ENCODE results near the gene HBA1. TPM values are rescaled to one million over a fixed set of nuclear protein-coding genes. Genes with fewer than 3 reads are reported as not detected.

HBA1 gene
- total RNA-seq, 1 experiment from 2014 or later: not detected

- no peaks in the 10 kb centered on the region for H3K9me3 ChIP-seq (ENCODE audit: low read length)
- H3K4me1 ChIP-seq (ENCODE audit: insufficient read depth, low read length): peaks cover 5% of the 10 kb centered on the region; the same call in 1 of the 2 replicates
- H3K36me3 ChIP-seq (ENCODE audit: low read depth, low read length): no peaks in the 10 kb centered on the region
- POLR2A ChIA-PET (ENCODE audit: unreplicated experiment): no interaction called here
- no peaks in the 10 kb centered on the region for H4K20me1 ChIP-seq (ENCODE audit: low read length)
- H3K27me3 ChIP-seq (ENCODE audit: low read length): peaks cover 10% of the 10 kb centered on the region
- no peaks in the 10 kb centered on the region for H3F3A ChIP-seq (ENCODE audit: low read length, unreplicated experiment)
- H2AFZ ChIP-seq (ENCODE audit: low read length): peak overlapping the region; percentile 81
- peak overlapping the region; percentile 42 for H3K4me3 ChIP-seq (ENCODE audit: low read length)
- TF ChIP-seq EZH2 (IDR thresholded peaks at IDR 0.05; ENCODE audit: low read length, unreplicated experiment) (no peak), CTCF (conservative IDR thresholded peaks at IDR 0.05; ENCODE audit: low read depth, low read length) (no peak), EZH2phosphoT487 (IDR thresholded peaks at IDR 0.05; ENCODE audit: borderline replicate concordance, low read length) (no peak)
- ATAC-seq (peak; percentile 73), DNase-seq (no peak)
- CTCF ChIA-PET: interaction anchor here (0.8 kb wide), 1 partner anchor 74 kb away, joined by 3 read pairs; no protein-coding TSS in a partner anchor
- intact Hi-C loops (cut with micrococcal nuclease): loop anchor here (2.0 kb wide), 1 partner anchor 74 kb away; no protein-coding TSS in a partner anchor
- H3K27ac ChIP-seq (ENCODE audit: low read length): no peak overlapping the region
- H3K79me2 ChIP-seq (ENCODE audit: low read length): no peaks in the 10 kb centered on the region
- no peak overlapping the region for H3K9ac ChIP-seq (ENCODE audit: low read length)
- BruUV-seq (replicated peaks): no TSS peak
- peak overlapping the region; percentile 76 for H3K4me2 ChIP-seq (ENCODE audit: low read length)
- no peaks in the 10 kb centered on the region for H3K9me2 ChIP-seq (replicated peaks; ENCODE audit: low read length)
These were observed 4.4 kb downstream of the HBA1 start for GRCh38 chr16:180681-181564.

GRCh38 chr16:181565-182021 is 5.1 kb downstream of the HBA1 start:
- DNase-seq (peak; percentile 68), ATAC-seq (peak; percentile 27)
- no peaks in the 10 kb centered on the region for H3F3A ChIP-seq (ENCODE audit: low read length, unreplicated experiment)
- no peaks in the 10 kb centered on the region for H4K20me1 ChIP-seq (ENCODE audit: low read length)
- peaks cover 5% of the 10 kb centered on the region; the same call in 1 of the 2 replicates for H3K4me1 ChIP-seq (ENCODE audit: insufficient read depth, low read length)
- no peak overlapping the region for H3K27ac ChIP-seq (ENCODE audit: low read length)
- no peak for TF ChIP-seq EZH2 (IDR thresholded peaks at IDR 0.05; ENCODE audit: low read length, unreplicated experiment)
- TF ChIP-seq CTCF (conservative IDR thresholded peaks at IDR 0.05; ENCODE audit: low read depth, low read length): peak; percentile 83
- TF ChIP-seq EZH2phosphoT487 (IDR thresholded peaks at IDR 0.05; ENCODE audit: borderline replicate concordance, low read length): no peak
- no peaks in the 10 kb centered on the region for H3K9me3 ChIP-seq (ENCODE audit: low read length)
- ChIA-PET CTCF (interaction anchor here (0.7 kb wide), 1 partner anchor 125 kb away, joined by 3 read pairs; no protein-coding TSS in a partner anchor), POLR2A (ENCODE audit: unreplicated experiment) (no interaction called here)
- H3K36me3 ChIP-seq (ENCODE audit: low read depth, low read length): no peaks in the 10 kb centered on the region
- no peak overlapping the region for H2AFZ ChIP-seq (ENCODE audit: low read length)
- H3K4me3 ChIP-seq (ENCODE audit: low read length): 0 out of 2 replicates have a peak overlapping the region, but pooled peaks have one; percentile 42
- intact Hi-C loops (cut with micrococcal nuclease): loop anchor here (2.0 kb wide), 1 partner anchor 75 kb away; no protein-coding TSS in a partner anchor
- H3K9me2 ChIP-seq (replicated peaks; ENCODE audit: low read length): no peaks in the 10 kb centered on the region
- BruUV-seq (replicated peaks): no TSS peak
- H3K4me2 ChIP-seq (ENCODE audit: low read length): no peak overlapping the region
- H3K27me3 ChIP-seq (ENCODE audit: low read length): peaks cover 10% of the 10 kb centered on the region
- no peak overlapping the region for H3K9ac ChIP-seq (ENCODE audit: low read length)
- H3K79me2 ChIP-seq (ENCODE audit: low read length): no peaks in the 10 kb centered on the region
